GM21825 (cell line): ENCODE data around the gene ZMIZ1.

ENCODE experiments used
- ATAC-seq: cut with Tn5 transposase; IDR thresholded peaks from one replicate; pipeline ENCODE4 v1.9.1; 2021; ENCODE audit warnings: mild to moderate bottlenecking, moderate library complexity; ENCODE audit not compliant: unreplicated experiment

The ZMIZ1 gene, protein sequence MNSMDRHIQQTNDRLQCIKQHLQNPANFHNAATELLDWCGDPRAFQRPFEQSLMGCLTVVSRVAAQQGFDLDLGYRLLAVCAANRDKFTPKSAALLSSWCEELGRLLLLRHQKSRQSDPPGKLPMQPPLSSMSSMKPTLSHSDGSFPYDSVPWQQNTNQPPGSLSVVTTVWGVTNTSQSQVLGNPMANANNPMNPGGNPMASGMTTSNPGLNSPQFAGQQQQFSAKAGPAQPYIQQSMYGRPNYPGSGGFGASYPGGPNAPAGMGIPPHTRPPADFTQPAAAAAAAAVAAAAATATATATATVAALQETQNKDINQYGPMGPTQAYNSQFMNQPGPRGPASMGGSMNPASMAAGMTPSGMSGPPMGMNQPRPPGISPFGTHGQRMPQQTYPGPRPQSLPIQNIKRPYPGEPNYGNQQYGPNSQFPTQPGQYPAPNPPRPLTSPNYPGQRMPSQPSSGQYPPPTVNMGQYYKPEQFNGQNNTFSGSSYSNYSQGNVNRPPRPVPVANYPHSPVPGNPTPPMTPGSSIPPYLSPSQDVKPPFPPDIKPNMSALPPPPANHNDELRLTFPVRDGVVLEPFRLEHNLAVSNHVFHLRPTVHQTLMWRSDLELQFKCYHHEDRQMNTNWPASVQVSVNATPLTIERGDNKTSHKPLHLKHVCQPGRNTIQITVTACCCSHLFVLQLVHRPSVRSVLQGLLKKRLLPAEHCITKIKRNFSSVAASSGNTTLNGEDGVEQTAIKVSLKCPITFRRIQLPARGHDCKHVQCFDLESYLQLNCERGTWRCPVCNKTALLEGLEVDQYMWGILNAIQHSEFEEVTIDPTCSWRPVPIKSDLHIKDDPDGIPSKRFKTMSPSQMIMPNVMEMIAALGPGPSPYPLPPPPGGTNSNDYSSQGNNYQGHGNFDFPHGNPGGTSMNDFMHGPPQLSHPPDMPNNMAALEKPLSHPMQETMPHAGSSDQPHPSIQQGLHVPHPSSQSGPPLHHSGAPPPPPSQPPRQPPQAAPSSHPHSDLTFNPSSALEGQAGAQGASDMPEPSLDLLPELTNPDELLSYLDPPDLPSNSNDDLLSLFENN

DNA sequence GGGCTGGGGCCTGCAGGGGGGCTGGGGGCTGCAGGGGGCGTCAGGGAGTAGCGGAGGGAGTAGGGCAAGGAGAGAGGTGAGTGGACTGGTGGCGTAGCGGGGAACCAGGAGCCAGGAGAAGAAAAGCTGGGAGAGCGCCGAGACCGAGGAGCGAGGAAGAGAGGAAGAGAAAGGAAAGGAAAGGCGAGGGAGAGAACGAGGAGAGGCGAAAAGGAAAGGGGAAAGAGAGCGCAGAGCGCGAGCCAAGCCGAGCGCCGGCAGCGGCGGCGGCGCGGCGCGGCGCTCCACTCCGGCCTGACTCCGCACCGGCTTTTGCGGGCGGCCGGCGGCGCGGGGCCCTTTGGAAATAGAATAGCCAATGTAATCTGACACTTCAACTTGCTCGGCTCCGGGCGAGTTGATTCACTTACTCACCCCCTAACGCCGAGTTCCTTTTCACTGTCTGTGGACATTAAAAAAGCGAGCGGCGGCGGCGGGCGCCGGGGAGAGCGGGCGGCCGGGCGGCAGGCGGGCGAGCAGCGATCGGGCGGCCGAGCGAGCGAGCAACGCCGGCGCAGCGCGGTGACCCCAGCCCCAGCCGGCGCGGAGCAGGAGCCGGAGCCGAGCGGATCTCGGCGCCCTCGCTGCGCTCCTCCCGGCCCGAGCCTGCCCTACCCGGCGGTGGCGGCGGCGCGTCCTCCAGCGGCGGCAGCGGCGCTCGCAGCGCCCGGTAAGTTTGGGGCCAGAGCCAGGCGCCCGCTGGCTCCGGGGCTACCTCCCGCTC is at the start of gene ZMIZ1:
Gene ZMIZ1 (plus strand): TSS at position 405 of the 763 bp plus-strand sequence. CDS start 132,667 bp downstream, outside the sequence.
- ATAC-seq = peak; percentile 43

DNA sequence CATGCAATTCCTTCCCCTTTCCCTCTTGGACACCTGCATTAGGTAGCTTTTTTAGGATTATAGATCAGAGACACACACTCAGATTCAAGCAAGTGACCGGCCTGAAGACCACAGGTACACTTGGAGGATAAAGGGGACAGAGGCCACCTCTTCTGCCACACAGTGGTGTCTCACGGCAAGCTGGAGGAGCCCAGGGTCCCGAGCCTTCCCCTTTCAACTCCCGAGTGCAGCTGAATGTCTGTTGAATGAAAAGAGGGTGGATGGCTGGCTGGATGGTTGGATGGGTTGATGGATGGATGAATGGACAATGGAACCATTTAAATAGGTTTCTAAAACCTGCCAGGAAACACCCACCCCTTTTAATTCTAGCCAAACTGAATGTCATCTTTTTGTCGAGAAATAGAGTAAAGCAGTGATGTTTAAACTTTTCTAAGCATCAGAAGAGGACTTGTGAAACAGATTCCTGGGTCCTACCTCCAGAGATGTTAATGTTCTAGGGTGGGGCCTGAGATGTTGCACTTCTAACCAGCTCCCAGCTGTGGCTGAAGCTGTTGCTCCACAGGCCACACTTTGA is 49.2 kb upstream of the ZMIZ1 start:
- no peak for ATAC-seq

DNA sequence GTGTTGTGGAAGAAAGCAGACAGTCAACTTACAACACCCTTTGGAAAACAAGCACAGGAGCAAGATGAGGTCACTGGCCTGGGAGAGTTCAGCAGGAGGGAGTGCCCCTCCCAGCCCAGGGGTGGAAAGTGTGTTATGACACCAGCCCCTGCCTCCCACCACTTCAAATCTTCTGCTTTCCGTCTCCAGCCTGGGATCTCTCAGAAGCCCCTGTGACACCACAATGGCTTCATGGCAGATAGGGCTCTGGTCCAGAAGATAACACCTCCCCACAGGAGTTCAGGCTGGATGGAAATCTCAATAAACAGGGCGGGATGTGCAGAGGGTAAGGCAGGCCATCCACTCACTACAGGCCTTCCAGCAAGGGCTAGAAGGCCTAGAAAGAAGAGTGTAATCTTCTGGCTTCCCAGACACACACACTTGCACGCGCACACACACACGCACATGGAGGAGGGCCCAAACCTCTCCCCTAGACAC is 48.7 kb upstream of the ZMIZ1 start:
- no peak for ATAC-seq

DNA sequence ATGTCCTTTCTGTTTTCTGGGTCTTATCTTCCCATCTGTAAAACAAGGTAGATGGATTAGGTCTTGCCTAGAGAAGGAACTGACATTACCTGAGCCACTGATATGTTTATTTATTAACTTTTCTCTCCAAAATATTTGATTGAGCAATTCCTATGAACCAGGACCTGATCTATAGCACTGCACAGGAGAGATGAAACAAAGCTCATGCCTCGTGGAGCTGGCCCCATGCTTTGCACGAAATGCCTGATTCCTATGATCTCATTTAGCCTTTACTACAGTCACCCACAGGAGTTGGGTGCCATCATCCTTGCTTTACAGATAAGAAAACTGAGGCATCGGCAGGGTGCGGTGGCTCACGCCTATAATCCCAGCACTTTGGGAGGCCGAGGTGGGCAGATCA is 48.2 kb upstream of the ZMIZ1 start:
- no peak for ATAC-seq

DNA sequence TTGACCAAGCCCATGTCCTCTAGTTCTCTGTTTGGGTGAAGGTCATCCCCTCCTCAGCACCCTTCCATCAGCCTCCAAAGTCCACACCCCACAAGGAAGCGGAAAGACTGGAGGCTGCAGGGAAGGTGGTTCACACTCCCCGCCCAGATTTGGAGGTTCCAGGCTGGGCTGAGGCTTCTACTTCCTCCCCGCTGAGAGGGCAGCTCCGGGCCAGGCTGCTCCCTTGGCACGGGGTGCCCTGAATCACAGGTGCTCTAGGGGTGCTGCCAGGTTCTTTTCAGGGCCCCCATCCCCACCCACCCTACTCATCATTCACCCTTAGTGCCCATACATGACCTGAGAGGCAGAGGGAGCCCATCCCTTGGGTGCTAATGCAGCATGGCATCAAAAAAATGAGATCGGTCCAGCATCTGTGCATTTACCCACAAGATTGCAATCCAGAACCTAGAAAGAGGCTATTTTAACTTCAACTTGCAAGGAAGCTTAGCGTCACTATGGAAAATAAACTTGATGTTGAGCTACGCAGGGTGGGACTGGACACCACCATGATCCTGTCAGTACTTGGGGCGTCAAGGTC is 47.3 kb upstream of the ZMIZ1 start:
- no peak for ATAC-seq

DNA sequence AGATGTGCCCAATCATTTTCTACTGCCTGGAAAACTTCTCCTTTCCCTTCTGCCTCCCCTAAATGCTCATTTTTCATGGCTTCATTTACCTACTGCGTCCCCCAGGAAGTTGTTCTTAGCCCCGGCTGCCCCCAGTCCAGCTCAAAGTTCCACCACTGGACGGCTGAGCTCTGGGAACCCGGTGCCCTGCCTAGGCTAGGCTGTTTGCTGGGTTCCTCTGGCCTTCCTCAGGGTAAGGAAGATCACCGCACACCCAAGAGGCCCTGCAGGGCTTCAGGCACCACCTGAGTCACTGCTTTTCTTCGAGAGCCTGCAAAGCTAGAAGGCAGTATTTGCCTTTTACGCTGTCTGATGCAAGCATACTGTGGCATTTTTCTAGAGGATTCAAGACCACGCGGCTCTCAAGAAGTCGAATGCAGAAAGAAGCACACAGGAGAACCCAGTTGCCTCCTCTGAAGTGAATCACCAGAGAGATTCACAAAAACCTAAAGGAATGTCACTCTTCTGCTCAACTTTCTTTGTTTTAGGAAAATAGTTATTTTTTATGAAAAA is 46.7 kb upstream of the ZMIZ1 start:
- ATAC-seq = no peak

DNA sequence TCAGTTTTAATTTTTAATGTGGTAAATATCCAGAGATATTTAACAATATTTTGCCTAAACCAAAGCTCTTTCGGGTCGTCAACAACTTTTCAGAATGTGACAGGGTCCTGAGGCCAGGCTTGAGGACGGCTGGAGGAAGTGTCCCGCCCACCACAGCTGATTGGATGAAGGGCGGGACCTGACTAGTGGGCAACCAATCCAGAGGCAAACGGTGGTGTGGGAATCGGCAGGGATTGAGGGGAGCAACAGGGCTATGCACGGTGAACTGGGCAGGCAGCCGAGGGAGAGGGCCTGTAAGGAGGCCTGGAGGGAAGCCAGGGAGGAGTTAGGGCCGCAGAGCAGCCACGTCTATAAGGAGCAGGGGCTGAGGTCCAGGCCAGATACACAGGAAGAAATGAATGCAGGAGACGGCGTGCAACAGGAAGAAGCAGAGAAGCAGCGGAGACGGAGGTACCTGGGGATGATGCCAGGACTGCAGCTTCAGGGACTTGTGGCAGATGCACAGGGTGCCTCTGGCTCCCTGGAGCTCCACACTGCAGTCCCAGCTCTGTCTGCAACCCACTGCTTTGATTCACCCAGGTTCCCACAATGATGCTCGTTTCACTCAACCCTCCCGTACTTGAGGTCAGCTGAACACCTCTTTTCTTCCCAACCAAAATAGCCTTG is 46.1 kb upstream of the ZMIZ1 start:
- no peak for ATAC-seq

DNA sequence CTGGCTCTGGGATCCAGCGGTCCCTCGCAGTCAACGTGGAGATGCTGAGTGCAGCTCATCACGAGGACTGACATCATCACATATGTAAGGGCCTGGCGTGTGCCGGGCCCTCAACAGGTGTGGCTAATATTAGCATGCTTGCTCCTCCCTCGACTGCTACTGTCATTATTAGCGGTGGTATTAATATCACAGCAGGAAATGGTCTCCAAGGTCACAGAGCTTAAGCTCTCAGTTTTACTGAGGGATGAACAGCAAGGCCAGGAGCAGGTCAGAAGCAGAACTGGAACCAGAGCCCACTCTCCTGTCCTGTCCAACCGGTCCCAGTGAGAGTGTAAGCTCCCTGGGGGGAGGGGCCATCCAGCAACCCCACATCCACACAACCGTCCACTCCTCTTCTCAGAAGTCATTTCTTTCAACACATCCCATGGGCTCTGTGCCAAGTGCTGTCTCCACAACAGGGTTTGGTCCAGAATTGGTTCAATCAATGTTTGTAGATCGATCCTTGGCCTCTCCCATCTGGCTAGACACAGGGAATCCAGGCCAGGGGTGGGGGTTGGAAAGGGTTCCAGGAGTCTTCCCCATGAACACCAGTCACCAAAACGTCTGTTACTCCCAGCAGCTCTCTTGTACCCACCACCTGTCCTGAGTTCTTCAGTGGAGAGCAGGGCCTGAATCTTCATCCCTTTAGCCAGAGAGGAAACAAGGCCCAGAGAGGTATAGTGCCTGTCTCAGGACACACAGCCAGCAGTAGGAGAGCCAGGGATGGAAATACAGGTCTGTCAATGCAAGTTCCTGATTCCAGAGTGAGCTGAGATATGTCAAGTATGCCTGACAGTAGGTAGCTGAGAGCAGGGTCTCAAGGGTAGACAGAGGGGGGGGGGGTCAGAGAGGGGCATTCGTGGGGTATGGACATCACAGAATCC is 45.3 kb upstream of the ZMIZ1 start:
- ATAC-seq = peak; percentile 54

DNA sequence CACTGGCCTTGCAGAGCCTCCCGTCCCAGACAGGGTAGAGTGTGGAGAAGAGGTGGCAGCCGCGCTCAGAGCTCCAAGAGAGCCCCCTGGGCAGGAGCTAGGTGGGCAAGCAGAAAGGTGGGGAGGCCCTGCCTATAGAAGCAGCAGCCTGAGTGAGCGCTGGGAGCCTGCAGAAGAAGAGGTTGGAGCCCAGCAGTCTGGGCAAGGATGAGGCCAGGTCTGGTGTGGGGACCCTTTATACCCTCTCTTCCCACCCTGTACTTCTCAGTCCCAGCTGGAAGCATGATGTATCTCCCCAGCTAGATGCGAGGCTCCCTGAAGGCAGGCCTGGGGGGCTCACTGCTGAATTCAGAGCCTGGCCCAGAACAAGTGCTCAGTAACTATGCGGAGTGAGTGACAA is 44.5 kb upstream of the ZMIZ1 start:
- no peak for ATAC-seq

DNA sequence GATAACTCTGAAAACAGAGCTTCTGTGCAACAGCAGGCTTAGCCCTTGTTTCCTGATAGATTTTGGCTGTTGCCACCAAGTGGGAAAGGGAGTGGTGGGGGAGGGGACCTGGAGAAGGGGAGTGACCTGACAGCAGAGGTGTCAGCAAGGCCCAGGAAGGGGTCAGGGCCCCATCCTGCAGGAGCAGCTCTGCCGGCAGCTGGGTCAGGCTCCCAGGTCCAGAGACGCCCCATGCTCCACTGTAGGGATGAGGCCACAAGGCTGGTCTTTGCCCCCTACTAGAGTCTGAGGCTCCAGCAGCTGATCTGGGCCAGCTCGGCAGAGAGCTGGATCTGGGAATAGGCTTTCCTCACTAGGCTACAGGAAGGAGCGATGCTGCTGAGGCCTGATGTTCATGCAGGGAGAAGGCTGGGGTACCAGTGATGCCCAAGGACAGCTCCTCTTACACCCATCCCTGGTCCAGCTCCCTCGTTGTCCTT is 44.0 kb upstream of the ZMIZ1 start:
- no peak for ATAC-seq

DNA sequence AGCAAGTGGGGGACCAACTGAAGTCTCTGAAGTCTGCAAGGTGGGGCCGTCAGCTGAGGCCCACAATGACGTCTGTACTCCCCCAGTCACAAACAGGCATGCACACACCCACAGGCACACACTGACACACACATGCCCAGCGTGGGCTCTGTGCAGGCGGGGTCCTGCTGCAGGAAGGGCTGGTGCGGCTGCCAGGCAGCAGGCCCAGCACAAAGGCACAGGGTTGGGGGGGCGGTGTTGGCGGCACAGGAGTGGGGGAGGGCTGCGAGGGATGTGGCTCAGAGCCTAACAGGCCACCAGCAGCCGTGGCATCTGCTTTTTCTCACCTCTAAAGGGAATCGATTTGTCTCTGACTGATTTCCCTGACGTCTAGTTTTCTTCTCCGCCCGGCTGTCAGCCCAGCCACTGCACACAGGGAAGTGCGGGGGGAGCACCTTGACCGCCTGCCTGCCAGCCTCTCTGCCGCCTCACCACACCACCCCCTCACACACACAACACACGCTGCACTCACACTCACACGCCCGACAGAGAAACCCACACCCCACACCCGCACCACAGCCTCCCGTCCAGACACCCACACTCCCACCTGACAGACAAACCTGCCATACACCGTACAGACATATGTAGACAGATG is 43.5 kb upstream of the ZMIZ1 start:
- ATAC-seq = no peak

DNA sequence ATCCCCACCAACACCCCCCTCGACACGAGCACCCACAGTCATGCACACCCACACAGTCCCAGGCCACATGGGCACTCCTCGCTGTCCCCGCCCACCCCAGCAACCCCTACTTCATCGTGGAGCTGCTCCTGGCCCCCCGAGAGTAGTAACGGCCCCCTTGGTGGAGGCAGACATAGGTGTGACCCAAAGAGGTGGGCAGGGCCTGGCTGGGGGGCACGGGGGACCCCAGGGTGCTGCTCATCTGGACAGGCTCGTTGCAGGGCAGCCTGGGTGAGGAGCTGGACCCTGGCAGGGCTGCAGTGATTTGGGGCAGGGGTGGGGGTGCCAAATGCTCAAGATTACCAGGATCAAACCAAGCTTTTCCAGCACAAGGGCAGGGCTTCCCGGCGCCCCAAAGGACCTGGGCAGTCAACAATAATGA is 42.4 kb upstream of the ZMIZ1 start:
- no peak for ATAC-seq

DNA sequence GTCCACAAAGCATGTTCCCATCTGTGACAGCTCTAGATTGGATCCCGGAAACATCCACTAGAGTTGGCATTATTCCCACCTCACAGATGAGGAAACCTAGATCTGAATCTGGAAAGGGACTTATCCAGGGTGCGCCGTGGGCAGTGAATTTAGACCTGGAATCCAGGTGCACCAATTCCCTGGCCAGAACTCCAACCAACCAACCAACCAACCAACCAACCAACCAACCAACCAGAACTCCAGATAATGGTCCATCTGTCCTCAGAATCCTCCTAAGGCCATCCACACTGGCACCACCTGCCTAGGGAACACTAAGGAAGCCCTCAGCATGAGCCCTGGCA is 42.0 kb upstream of the ZMIZ1 start:
- ATAC-seq = no peak

DNA sequence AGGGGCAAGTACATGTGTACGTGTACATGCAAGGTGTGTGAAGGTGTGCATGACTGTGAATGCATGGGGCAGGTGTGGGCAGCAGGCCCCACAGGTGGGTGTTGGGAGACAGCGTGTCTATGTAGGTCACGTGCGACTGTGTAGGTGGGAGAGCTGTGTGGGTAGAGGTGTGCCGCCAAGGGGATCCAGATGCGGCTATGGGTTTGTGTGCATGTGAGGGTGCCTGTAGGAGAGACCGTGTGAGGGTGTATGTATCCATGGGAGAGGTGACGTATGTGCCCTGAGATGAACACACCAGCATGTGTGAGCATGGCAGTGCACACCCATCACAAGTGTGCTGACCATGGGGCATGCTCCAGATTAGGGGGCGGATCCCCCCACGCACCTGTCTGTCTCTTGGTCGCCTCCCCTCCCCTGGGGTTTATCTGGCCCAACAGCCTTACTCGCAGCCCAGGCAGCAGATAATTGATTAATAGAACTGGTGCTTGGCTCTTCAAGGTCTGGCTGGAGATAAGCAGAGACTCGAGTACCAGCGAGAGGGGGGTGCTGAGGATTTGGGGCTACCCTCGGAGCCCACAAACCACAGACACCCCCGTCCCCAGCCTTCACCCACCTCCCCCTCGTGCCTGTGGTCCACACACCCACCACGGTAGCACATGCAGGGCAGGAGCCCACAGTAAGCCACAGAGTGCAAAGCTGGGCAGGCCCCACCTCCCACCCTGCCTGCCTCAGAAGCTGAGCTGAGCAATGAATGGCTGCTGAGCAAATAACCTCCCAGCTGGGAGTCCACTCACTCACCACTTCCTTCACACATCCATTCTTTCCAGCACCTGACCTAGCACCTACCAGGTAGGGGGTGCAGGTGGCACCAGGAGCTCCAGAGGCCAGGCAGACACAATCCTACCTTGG is 41.4 kb upstream of the ZMIZ1 start:
- ATAC-seq = no peak

DNA sequence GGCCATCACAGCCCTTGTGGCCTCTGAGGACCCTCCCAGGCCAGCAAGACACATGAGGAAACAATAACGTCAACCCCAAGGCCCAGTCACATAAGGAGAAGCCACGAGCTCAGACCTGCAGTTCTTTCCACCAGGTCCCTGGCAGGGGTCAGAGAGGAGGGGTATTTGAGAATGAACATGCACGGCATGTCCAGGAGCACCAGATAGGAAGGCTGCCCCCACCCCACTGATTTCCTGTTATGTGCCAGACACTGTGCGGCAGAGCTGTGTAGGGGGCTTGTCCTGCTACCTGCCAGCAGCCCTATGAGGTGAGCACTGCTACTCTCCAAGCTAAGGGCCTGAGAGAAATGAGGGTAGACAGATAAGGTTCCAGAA is 40.7 kb upstream of the ZMIZ1 start:
- no peak for ATAC-seq

DNA sequence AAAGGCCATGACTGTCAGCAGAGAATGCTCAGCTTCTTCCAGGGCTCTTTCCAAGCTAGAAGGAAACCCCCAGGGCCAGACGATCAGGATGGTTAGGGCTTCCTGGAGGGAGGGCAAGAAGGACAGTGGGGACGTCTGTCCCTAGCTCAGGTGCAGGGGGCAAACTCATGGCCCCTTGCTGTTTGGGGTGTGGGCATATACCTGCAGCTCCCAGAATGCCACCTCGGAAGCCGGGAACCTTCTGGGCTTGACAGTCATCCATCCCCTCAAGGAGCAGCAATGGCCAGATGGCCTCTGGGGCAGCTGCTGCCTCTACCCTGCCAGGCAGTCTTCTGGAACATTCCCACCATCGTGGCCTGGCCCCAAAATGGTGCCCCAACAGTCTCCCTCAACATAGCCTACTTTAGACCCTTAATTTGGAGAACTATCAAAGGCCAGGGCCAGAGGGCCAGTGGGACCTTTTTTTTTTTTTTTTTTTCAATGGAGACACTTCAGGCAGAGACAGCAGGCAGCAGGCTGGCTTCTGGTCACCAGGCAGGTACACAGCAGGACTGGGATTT is 40.2 kb upstream of the ZMIZ1 start:
- ATAC-seq = no peak
